Trophoblast cell (in vitro differentiated cells and primary cell): ENCODE results near the gene ERFL.

ENCODE experiments used
- DNase-seq, 2 donors: peaks; one replicate each; pipeline ENCODE4 v3.0.0-alpha.2; 2016
- H2AFZ ChIP-seq: 2 replicates; pipeline ENCODE4 v1.6.1; 2013; ENCODE audit warnings: low read length, moderate library complexity, mild to moderate bottlenecking; ENCODE audit not compliant: insufficient read depth, poor library complexity
- H2AK5ac ChIP-seq: 2 replicates; pipeline ENCODE4 v1.6.1; 2013; ENCODE audit warnings: mild to moderate bottlenecking, low read length
- H2BK120ac ChIP-seq: 2 replicates; pipeline ENCODE4 v1.6.1; 2013; ENCODE audit warnings: low read length, mild to moderate bottlenecking, moderate library complexity; ENCODE audit not compliant: insufficient read depth, poor library complexity
- H2BK12ac ChIP-seq: 2 replicates; pipeline ENCODE4 v1.6.1; 2013; ENCODE audit warnings: mild to moderate bottlenecking, low read length, moderate library complexity
- H2BK5ac ChIP-seq: 2 replicates; pipeline ENCODE4 v1.6.1; 2013; ENCODE audit warnings: low read length, low read depth, moderate library complexity, mild to moderate bottlenecking; ENCODE audit not compliant: poor library complexity
- H3K14ac ChIP-seq: 2 replicates; pipeline ENCODE4 v1.6.1; 2013; ENCODE audit warnings: mild to moderate bottlenecking, low read length
- H3K18ac ChIP-seq: 2 replicates; pipeline ENCODE4 v1.6.1; 2013; ENCODE audit warnings: mild to moderate bottlenecking, low read length
- H3K23ac ChIP-seq: 2 replicates; pipeline ENCODE4 v1.6.1; 2013; ENCODE audit warnings: low read length
- H3K27ac ChIP-seq: 2 replicates; pipeline ENCODE4 v1.5.1; 2013; ENCODE audit warnings: low read depth, mild to moderate bottlenecking, inconsistent platforms, low read length, moderate library complexity
- H3K27me3 ChIP-seq: 2 replicates; pipeline ENCODE4 v1.6.1; 2013; ENCODE audit warnings: inconsistent platforms, mild to moderate bottlenecking, low read length, moderate library complexity; ENCODE audit not compliant: insufficient read depth
- H3K36me3 ChIP-seq, 2 experiments: 1 replicate in 1 of 2; 2 replicates in 1 of 2; pipeline ENCODE4 v1.6.1; 2013; ENCODE audit warnings: low read length in 2 of 2, mild to moderate bottlenecking in 2 of 2, moderate library complexity in 1 of 2; ENCODE audit not compliant: insufficient read depth in 2 of 2, control insufficient read depth in 1 of 2
- H3K4ac ChIP-seq: 2 replicates; pipeline ENCODE4 v1.6.1; 2013; ENCODE audit warnings: low read depth, mild to moderate bottlenecking, low read length, moderate library complexity
- H3K4me1 ChIP-seq, 2 experiments: 1 replicate in 1 of 2; 2 replicates in 1 of 2; pipeline ENCODE4 v1.6.1; 2013; ENCODE audit warnings: low read length in 2 of 2, mild to moderate bottlenecking in 2 of 2, moderate library complexity in 1 of 2; ENCODE audit not compliant: insufficient read depth in 2 of 2, control insufficient read depth in 1 of 2
- H3K4me2 ChIP-seq: 2 replicates; pipeline ENCODE4 v1.6.1; 2013; ENCODE audit warnings: inconsistent platforms, mild to moderate bottlenecking, low read length, moderate library complexity
- H3K4me3 ChIP-seq: 2 replicates; pipeline ENCODE4 v1.5.1; 2013; ENCODE audit warnings: mild to moderate bottlenecking, low read depth, low read length, inconsistent platforms
- H3K79me1 ChIP-seq: one replicate; pipeline ENCODE4 v1.6.1; 2013; ENCODE audit warnings: low read length
- H3K79me2 ChIP-seq: 2 replicates; pipeline ENCODE4 v1.6.1; 2013; ENCODE audit warnings: low read length, mild to moderate bottlenecking; ENCODE audit not compliant: control insufficient read depth, insufficient read depth, poor library complexity
- H3K9ac ChIP-seq: 2 replicates; pipeline ENCODE4 v1.6.1; 2013; ENCODE audit warnings: mild to moderate bottlenecking, low read length
- H3K9me3 ChIP-seq: 2 replicates; pipeline ENCODE4 v1.6.1; 2013; ENCODE audit warnings: low read depth, mild to moderate bottlenecking, control low read depth, inconsistent platforms, low read length; ENCODE audit not compliant: insufficient read depth
- H4K12ac ChIP-seq: 2 replicates; pipeline ENCODE4 v1.6.1; 2013; ENCODE audit warnings: low read depth, mild to moderate bottlenecking, low read length, moderate library complexity
- H4K8ac ChIP-seq: 2 replicates; pipeline ENCODE4 v1.6.1; 2013; ENCODE audit warnings: low read depth, mild to moderate bottlenecking, low read length, moderate library complexity
- H4K91ac ChIP-seq: one replicate; pipeline ENCODE4 v1.6.1; 2013; ENCODE audit warnings: low read depth, mild to moderate bottlenecking, low read length, moderate library complexity
- WGBS: extraction: QIAGEN DNeasy Blood & Tissue Kit; methylation state at CpG from one replicate; pipeline ENCODE4 v1.1.7; 2013; ENCODE audit warnings: missing lambda C conversion rate; ENCODE audit not compliant: insufficient read length, insufficient coverage; ENCODE audit errors: extremely low coverage; 5-methylcytosine and 5-hydroxymethylcytosine counted together

The ERFL gene

DNA sequence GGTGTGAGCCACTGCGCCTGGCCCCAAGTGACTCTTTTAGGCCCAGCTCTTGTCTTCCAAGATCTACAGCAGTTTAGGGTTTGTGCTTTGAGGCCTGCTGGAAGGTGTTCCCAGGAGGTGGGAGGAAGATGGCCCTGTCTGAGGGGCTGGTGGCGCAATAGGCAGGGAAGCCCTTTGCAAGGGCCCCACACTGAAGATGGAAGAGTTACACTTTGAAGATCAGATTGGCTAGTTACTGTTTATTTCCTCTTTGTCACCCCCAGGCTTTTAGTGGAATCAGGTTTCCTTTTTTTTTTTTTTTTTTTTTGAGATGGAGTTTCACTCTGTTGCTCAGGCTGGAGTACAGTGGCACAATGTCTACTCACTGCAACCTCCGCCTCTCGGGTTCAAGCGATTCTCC is 32.7 kb upstream of the ERFL start:
- Histone ChIP-seq H4K12ac (no peak overlapping the region), H3K4me2 (no peak overlapping the region), H2BK120ac (no peak overlapping the region), H4K91ac (no peak overlapping the region), H3K79me2 (peaks cover 5% of the 10 kb centered on the region), H3K18ac (no peak overlapping the region), H4K8ac (no peak overlapping the region), H3K14ac (no peak overlapping the region), H3K27ac (no peak overlapping the region), H3K4ac (no peak overlapping the region), H2AFZ (no peak overlapping the region), H3K79me1 (peaks cover 8% of the 10 kb centered on the region), H2BK12ac (no peak overlapping the region), H2BK5ac (no peak overlapping the region), H3K23ac (no peak overlapping the region), H3K4me1 (peaks cover 6 to 12% of the 10 kb centered on the region in 2 experiments), H2AK5ac (no peak overlapping the region), H3K27me3 (no peaks in the 10 kb centered on the region), H3K4me3 (no peak overlapping the region), H3K9me3 (no peaks in the 10 kb centered on the region), H3K9ac (no peak overlapping the region), H3K36me3 (peaks cover 8 to 11% of the 10 kb centered on the region in 2 experiments)
- DNase-seq: no peak
- WGBS: no CpG with 5 or more reads among the region's 5 CpGs

DNA sequence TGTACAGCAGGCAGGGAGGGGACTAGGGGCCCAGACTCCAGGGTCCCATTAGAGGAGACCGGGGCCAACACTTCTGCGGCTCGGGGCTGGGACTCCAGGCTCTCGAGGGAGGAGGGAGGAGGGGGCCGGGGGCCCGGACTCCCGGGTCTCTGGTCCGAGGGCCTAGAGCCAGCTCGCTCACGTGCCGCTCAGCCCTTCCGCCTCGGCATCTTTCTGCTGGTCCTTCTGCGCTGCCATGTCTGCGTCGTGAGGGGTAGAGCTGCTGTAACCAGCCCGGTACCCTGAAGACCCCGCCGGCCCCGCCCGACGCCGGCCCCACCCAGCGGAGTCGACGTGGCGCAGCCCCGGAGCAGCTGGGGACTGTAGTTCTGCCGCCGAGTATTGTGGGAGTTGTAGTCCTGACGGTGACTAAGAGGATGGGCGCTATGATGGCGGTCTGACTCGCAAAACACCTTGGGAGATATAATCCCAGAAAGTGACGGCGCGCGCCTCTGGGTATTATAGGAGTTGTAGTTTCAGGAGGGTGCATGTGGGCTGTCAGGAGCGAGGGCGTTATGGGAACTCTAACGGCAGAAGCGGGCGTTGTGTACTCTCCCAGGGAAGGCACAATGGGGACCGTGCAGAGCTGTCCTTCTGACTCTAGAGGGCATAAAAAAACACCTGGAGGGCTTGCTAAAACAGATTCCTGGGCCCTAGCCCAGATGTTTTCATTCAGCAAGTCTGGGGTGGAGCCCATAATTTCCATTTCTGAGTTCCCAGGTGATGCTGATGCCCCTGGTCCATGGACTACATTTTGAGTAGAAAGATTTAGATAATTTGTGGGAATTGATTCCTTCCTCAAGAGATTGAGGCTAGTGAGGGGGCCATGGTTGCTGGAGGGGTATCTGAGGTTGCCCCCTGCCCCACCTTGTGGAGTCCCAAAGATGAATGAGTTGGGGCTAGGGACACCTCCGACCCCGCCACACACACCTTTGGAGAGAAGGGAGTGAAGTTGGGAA is 31.1 kb upstream of the ERFL start, which contains the start of gene RABAC1:
Gene RABAC1 (minus strand): TSS at position 266 of the 998 bp plus-strand sequence. CDS start 29 bp downstream, at position 237.
- peaks cover 8% of the 10 kb centered on the region for H3K79me1 ChIP-seq
- H2BK12ac ChIP-seq: peak within 1 kb of the TSS; percentile 23
- peaks cover 6 to 12% of the 10 kb centered on the region in 2 experiments for H3K4me1 ChIP-seq
- peak within 1 kb of the TSS; percentile 67 for H2BK120ac ChIP-seq
- H3K27me3 ChIP-seq: no peaks in the 10 kb centered on the region
- peak within 1 kb of the TSS; percentile 62 for H3K27ac ChIP-seq
- H3K36me3 ChIP-seq: peaks cover 10 to 15% of the 10 kb centered on the region in 2 experiments
- peak within 1 kb of the TSS; percentile 91 for H3K14ac ChIP-seq
- peak within 1 kb of the TSS; percentile 89 for H2AK5ac ChIP-seq
- H3K18ac ChIP-seq: peak within 1 kb of the TSS; percentile 89
- H3K4ac ChIP-seq: peak within 1 kb of the TSS; percentile 84
- H3K4me2 ChIP-seq: peak within 1 kb of the TSS; percentile 88
- H4K8ac ChIP-seq: peak within 1 kb of the TSS; percentile 94
- H3K9ac ChIP-seq: peak within 1 kb of the TSS; percentile 85
- DNase-seq: peak; percentile 95 to 96
- no peaks in the 10 kb centered on the region for H3K9me3 ChIP-seq
- H3K4me3 ChIP-seq: peak within 1 kb of the TSS; percentile 82
- peak within 1 kb of the TSS; percentile 85 for H4K91ac ChIP-seq
- H2AFZ ChIP-seq: peak within 1 kb of the TSS; percentile 90
- H4K12ac ChIP-seq: peak within 1 kb of the TSS; percentile 92
- peaks cover 5% of the 10 kb centered on the region for H3K79me2 ChIP-seq
- H3K23ac ChIP-seq: no peak within 1 kb of the TSS
- peak within 1 kb of the TSS; percentile 70 for H2BK5ac ChIP-seq
- WGBS: no CpG with 5 or more reads among the region's 46 CpGs

DNA sequence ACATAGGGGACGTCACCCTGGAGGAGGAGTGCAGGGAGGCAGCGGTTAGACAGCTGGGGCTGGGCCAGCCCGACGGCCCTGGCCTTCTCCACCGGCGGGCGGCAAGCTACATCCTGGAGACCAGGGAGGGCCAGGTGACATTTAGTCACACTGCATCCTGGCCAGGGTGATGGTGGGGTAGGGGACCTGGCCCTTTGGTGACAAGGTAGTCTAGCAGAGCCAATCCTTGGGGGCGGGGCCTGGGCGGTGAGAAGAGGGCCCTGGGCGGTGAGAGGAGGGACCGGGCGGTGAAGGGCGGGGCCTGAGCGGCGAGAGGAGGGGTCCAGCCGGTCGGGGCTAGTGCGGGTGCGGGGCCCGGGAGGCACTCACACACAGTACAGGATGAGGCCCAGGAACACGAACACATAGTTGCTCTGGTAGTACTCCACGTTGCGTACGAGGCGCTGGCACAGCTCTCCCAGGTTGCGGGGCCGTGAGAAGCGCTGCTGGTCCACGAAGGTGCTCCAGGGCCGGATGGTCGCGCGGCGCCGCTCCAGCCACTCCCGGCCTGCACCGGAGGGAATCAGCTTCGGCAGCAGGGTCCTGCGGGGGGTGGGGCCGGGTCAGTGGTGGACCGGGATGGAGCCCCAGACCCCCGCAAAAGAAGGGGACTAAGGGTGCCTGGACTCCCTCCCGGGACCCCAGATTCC is 30.3 kb upstream of the ERFL start:
- Histone ChIP-seq H3K4ac (peak overlapping the region; percentile 84), H3K27me3 (no peaks in the 10 kb centered on the region), H4K8ac (peak overlapping the region; percentile 92), H4K91ac (peak overlapping the region; percentile 85), H3K18ac (peak overlapping the region; percentile 89), H4K12ac (peak overlapping the region; percentile 92), H2AFZ (peak overlapping the region; percentile 90), H2BK120ac (peak overlapping the region; percentile 67), H2AK5ac (peak overlapping the region; percentile 89), H3K27ac (peak overlapping the region; percentile 62), H3K9ac (peak overlapping the region; percentile 85), H3K79me1 (peaks cover 8% of the 10 kb centered on the region), H3K4me3 (peak overlapping the region; percentile 82), H3K14ac (peak overlapping the region; percentile 91), H3K79me2 (peaks cover 5% of the 10 kb centered on the region), H3K4me2 (peak overlapping the region; percentile 88), H3K9me3 (no peaks in the 10 kb centered on the region), H2BK12ac (peak overlapping the region; percentile 23), H3K23ac (no peak overlapping the region), H3K4me1 (peaks cover 6 to 12% of the 10 kb centered on the region in 2 experiments), H2BK5ac (peak overlapping the region; percentile 70), H3K36me3 (peaks cover 10 to 15% of the 10 kb centered on the region in 2 experiments)
- no CpG with 5 or more reads among the region's 43 CpGs for WGBS
- peak; percentile 86 to 87 for DNase-seq

DNA sequence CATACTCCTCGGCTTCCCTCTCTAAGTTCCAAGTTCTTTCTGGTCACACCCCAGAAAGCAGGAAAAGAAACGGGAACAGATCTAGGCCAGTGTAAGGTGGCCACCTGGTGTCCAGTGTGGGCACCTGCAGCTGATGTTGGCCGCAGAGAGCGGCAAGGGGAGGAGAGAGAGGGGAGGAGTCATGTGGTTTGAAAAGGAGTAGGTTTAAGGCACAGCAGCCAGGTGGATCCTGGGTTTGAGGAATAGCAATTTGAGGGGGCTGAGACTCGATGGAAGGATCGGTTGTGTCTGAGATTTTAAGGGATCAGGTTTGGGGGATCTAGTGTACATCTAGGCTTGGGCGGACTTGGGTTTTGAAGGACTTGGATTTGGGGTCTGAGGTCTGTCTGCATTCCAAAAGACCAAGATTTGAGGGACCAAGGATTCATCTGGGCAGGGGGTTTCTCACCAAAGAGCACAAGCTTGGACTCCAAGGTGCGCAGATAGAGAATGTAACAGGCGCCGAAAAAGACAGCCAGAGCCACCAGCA is 29.7 kb upstream of the ERFL start:
- Histone ChIP-seq H3K4me3 (no peak overlapping the region), H4K12ac (no peak overlapping the region), H3K14ac (no peak overlapping the region), H4K91ac (no peak overlapping the region), H3K18ac (no peak overlapping the region), H3K79me2 (peaks cover 5% of the 10 kb centered on the region), H3K4me1 (peaks cover 6 to 12% of the 10 kb centered on the region in 2 experiments), H3K27me3 (no peaks in the 10 kb centered on the region), H2BK5ac (no peak overlapping the region), H4K8ac (peak overlapping the region; percentile 13), H3K23ac (no peak overlapping the region), H2AFZ (no peak overlapping the region), H3K79me1 (peaks cover 8% of the 10 kb centered on the region), H3K27ac (no peak overlapping the region), H3K36me3 (peaks cover 10 to 15% of the 10 kb centered on the region in 2 experiments), H3K4me2 (peak overlapping the region; percentile 88), H3K9ac (no peak overlapping the region), H2AK5ac (no peak overlapping the region), H3K4ac (no peak overlapping the region), H3K9me3 (no peaks in the 10 kb centered on the region), H2BK12ac (no peak overlapping the region), H2BK120ac (no peak overlapping the region)
- peak; percentile 79 to 87 for DNase-seq
- no CpG with 5 or more reads among the region's 10 CpGs for WGBS
